GM21825 (cell line): ENCODE measurements around the gene GBGT1.
"Not testable (repeated sequence)": the region's sequence is repeated elsewhere in the genome, so short reads cannot be mapped to it uniquely, and the experiment has no call there.

Source experiments
- ATAC-seq: cut with Tn5 transposase; IDR thresholded peaks from one replicate; pipeline ENCODE4 v1.9.1; 2021; ENCODE audit warnings: mild to moderate bottlenecking, moderate library complexity; ENCODE audit not compliant: unreplicated experiment

GBGT1 gene

GRCh38 chr9:133163504-133164172, at the start of gene GBGT1:
TSS of gene GBGT1 (minus strand) at chr9:133163914. CDS start at chr9:133162412, 1,502 bp downstream.
- ATAC-seq, result no peak

- ATAC-seq, result no peak
Observed at GRCh38 chr9:133210609-133211008, 46.9 kb upstream of the GBGT1 start.

GRCh38 chr9:133210202-133210532, 46.5 kb upstream of the GBGT1 start:
- no peak for ATAC-seq

- not testable (repeated sequence) for ATAC-seq
Observed at GRCh38 chr9:133209327-133210201, 45.9 kb upstream of the GBGT1 start.

GRCh38 chr9:133208880-133209300, 45.2 kb upstream of the GBGT1 start, which contains the start of gene OBP2B:
TSS of gene OBP2B (minus strand) at chr9:133209250. CDS start at chr9:133209199, 51 bp downstream.
- not testable (repeated sequence) for ATAC-seq

- not testable (repeated sequence) for ATAC-seq
Observed at GRCh38 chr9:133208171-133208879, 44.6 kb upstream of the GBGT1 start.

- no peak for ATAC-seq
Observed at GRCh38 chr9:133207540-133208170, 43.9 kb upstream of the GBGT1 start.

- ATAC-seq, result no peak
Observed at GRCh38 chr9:133207021-133207531, 43.4 kb upstream of the GBGT1 start.

- ATAC-seq, result no peak
Observed at GRCh38 chr9:133205996-133206931, 42.5 kb upstream of the GBGT1 start.

GRCh38 chr9:133205481-133205887, 41.8 kb upstream of the GBGT1 start:
- not testable (repeated sequence) for ATAC-seq

- ATAC-seq, result no peak
Observed at GRCh38 chr9:133204993-133205336, 41.3 kb upstream of the GBGT1 start.

GRCh38 chr9:133204335-133204992, 40.8 kb upstream of the GBGT1 start:
- no peak for ATAC-seq

GRCh38 chr9:133203506-133204075, 39.9 kb upstream of the GBGT1 start:
- ATAC-seq, result no peak

- no peak for ATAC-seq
Observed at GRCh38 chr9:133202688-133203453, 39.2 kb upstream of the GBGT1 start.

- no peak for ATAC-seq
Observed at GRCh38 chr9:133202145-133202513, 38.4 kb upstream of the GBGT1 start.

GRCh38 chr9:133201424-133202144, 37.9 kb upstream of the GBGT1 start:
- ATAC-seq, result no peak

- no peak for ATAC-seq
Observed at GRCh38 chr9:133200631-133201030, 36.9 kb upstream of the GBGT1 start.
